Urinary bladder (tissue), 4 donors: Measurements from ENCODE around the gene AKT1. TPM values are rescaled to one million over a fixed set of nuclear protein-coding genes. Genes with fewer than 3 reads are reported as not detected.
A peak's percentile ranks its signal among the peaks of the same experiment; 100 is the strongest.

Experiments
- DNase-seq: peaks from one replicate; pipeline ENCODE4 v3.0.0-alpha.2; 2015; ENCODE audit errors: extremely low spot score
- H3K27ac ChIP-seq: one replicate; pipeline ENCODE4 v1.5.1; 2013; ENCODE audit warnings: low read depth, mild to moderate bottlenecking, moderate library complexity
- H3K36me3 ChIP-seq: one replicate; pipeline ENCODE4 v1.6.1; 2013; ENCODE audit warnings: mild to moderate bottlenecking, moderate library complexity; ENCODE audit not compliant: insufficient read depth
- H3K4me1 ChIP-seq: one replicate; pipeline ENCODE4 v1.6.1; 2013; ENCODE audit warnings: mild to moderate bottlenecking, moderate library complexity; ENCODE audit not compliant: insufficient read depth
- H3K4me3 ChIP-seq: one replicate; pipeline ENCODE4 v1.5.1; 2013; ENCODE audit warnings: low read depth, low read length
- WGBS: extraction: QIAGEN DNeasy Blood & Tissue Kit; methylation state at CpG from one replicate; pipeline ENCODE4 v1.1.7; 2013; 5-methylcytosine and 5-hydroxymethylcytosine counted together
- polyA plus RNA-seq: library from polyadenylated mRNA; stranded (reverse); fragments of 200-250 nt; gene quantifications from one replicate; pipeline ENCODE4 v1.2.3, GENCODE V29; 2013
- total RNA-seq: library from RNA; depleted of rRNA; stranded (reverse); fragments of >200 nt; gene quantifications from one replicate; pipeline ENCODE4 v1.2.3, GENCODE V29; 2014
- donor health status: healthy with polysubstance abuse.
- donor health status: healthy.

Gene AKT1
- total and polyA plus RNA-seq, 2 donors: 70.3 to 162 TPM

GRCh38 chr14:104806625-104807465 lies 11.3 kb upstream of the AKT1 start:
- Histone ChIP-seq H3K4me3 (no peak overlapping the region), H3K4me1 (peaks cover under 1% of the 10 kb centered on the region), H3K27ac (no peak overlapping the region), H3K36me3 (no peaks in the 10 kb centered on the region)
- DNase-seq: no peak
- 89% methylated on average over 10 of the region's 10 CpGs for WGBS

GRCh38 chr14:104805941-104806624 lies 10.5 kb upstream of the AKT1 start:
- Histone ChIP-seq H3K27ac (no peak overlapping the region), H3K4me1 (peaks cover 4% of the 10 kb centered on the region), H3K4me3 (no peak overlapping the region), H3K36me3 (no peaks in the 10 kb centered on the region)
- no peak for DNase-seq
- WGBS: 87% methylated on average over 14 of the region's 14 CpGs

- no peak overlapping the region for H3K4me3 ChIP-seq
- no peaks in the 10 kb centered on the region for H3K36me3 ChIP-seq
- no peak overlapping the region for H3K27ac ChIP-seq
- no peak for DNase-seq
- 60% methylated on average over 3 of the region's 3 CpGs for WGBS
- peaks cover 4% of the 10 kb centered on the region for H3K4me1 ChIP-seq
Observed at GRCh38 chr14:104805326-104805678, 9.8 kb upstream of the AKT1 start.

- 84% methylated on average over 18 of the region's 18 CpGs for WGBS
- H3K4me3 ChIP-seq: no peak overlapping the region
- DNase-seq: no peak
- no peak overlapping the region for H3K27ac ChIP-seq
- H3K36me3 ChIP-seq: no peaks in the 10 kb centered on the region
- H3K4me1 ChIP-seq: peaks cover 4% of the 10 kb centered on the region
Observed at GRCh38 chr14:104804481-104805325, 9.2 kb upstream of the AKT1 start.

- no peak overlapping the region for H3K4me3 ChIP-seq
- H3K4me1 ChIP-seq: peaks cover 4% of the 10 kb centered on the region
- H3K36me3 ChIP-seq: no peaks in the 10 kb centered on the region
- DNase-seq: no peak
- H3K27ac ChIP-seq: no peak overlapping the region
- WGBS: 84% methylated on average over 15 of the region's 15 CpGs
Observed at GRCh38 chr14:104803912-104804410, 8.4 kb upstream of the AKT1 start.

GRCh38 chr14:104803280-104803911 lies 7.8 kb upstream of the AKT1 start:
- DNase-seq: no peak
- WGBS: 84% methylated on average over 19 of the region's 19 CpGs

GRCh38 chr14:104802394-104803184 lies 7.0 kb upstream of the AKT1 start:
- WGBS: 94% methylated on average over 20 of the region's 20 CpGs
- no peak for DNase-seq
- H3K27ac ChIP-seq: no peak overlapping the region
- H3K4me3 ChIP-seq: no peak overlapping the region
- no peaks in the 10 kb centered on the region for H3K36me3 ChIP-seq
- H3K4me1 ChIP-seq: peaks cover 4% of the 10 kb centered on the region

More at GRCh38 chr14:104803280-104803911, 7.8 kb upstream of the AKT1 start:
- no peaks in the 10 kb centered on the region for H3K36me3 ChIP-seq
- no peak overlapping the region for H3K27ac ChIP-seq
- H3K4me3 ChIP-seq: no peak overlapping the region
- H3K4me1 ChIP-seq: peaks cover 4% of the 10 kb centered on the region

- Histone ChIP-seq H3K27ac (no peak overlapping the region), H3K4me3 (peak overlapping the region; percentile 62), H3K4me1 (peaks cover 4% of the 10 kb centered on the region), H3K36me3 (no peaks in the 10 kb centered on the region)
- 78% methylated on average over 45 of the region's 45 CpGs for WGBS
- no peak for DNase-seq
Observed at GRCh38 chr14:104801520-104802393, 6.2 kb upstream of the AKT1 start.

GRCh38 chr14:104800771-104801519 lies 5.4 kb upstream of the AKT1 start, which contains the start of gene ZBTB42:
TSS of gene ZBTB42 (plus strand) at chr14:104801101. CDS start at chr14:104801198, 97 bp downstream.
- Histone ChIP-seq H3K27ac (peak within 1 kb of the TSS; percentile 96), H3K4me1 (peaks cover 4% of the 10 kb centered on the region), H3K4me3 (peak within 1 kb of the TSS; percentile 62), H3K36me3 (no peaks in the 10 kb centered on the region)
- DNase-seq: no peak
- WGBS: 2% methylated on average over 105 of the region's 105 CpGs

GRCh38 chr14:104800015-104800770 lies 4.6 kb upstream of the AKT1 start:
- no peaks in the 10 kb centered on the region for H3K36me3 ChIP-seq
- H3K27ac ChIP-seq: peak overlapping the region; percentile 96
- peak overlapping the region; percentile 62 for H3K4me3 ChIP-seq
- peaks cover 4% of the 10 kb centered on the region for H3K4me1 ChIP-seq
- under 1% methylated on average over 83 of the region's 83 CpGs for WGBS
- DNase-seq: no peak
